Measurements from ENCODE around the gene MYO5A.
A peak's percentile ranks its signal among the peaks of the same experiment; 100 is the strongest.

MYO5A gene

GRCh38 chr15:52540374-52541012, 11.8 kb upstream of the MYO5A start:
- DNase-seq: peak in 1 of 2 donors; percentile 12

GRCh38 chr15:52537459-52537858, 8.8 kb upstream of the MYO5A start:
- DNase-seq: no peak

- DNase-seq: no peak
These were observed 3.7 kb upstream of the MYO5A start for GRCh38 chr15:52532427-52532826.

DNA sequence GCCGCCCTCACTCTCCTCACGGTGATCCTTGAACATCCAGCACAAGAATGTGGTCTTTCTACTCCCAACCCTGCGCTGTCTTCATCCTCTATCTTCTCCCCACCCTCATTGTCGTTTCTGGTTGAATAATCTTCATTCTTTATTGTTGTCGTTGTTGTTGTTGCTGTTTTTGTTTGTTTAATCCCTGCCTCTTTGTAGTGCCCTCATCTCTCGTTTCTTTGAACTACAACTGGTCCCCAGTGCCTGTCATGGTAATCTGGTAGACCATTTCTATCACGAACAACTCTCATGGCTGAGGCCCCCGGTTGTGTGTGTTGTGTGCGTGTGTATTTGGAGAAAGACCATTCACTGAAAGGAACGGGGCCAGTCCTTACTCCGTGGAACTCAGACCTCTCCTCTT, 1.3 kb upstream of the MYO5A start:
- no peak for DNase-seq

GRCh38 chr15:52529341-52529924, 753 bp upstream of the MYO5A start:
- no peak for DNase-seq

DNA sequence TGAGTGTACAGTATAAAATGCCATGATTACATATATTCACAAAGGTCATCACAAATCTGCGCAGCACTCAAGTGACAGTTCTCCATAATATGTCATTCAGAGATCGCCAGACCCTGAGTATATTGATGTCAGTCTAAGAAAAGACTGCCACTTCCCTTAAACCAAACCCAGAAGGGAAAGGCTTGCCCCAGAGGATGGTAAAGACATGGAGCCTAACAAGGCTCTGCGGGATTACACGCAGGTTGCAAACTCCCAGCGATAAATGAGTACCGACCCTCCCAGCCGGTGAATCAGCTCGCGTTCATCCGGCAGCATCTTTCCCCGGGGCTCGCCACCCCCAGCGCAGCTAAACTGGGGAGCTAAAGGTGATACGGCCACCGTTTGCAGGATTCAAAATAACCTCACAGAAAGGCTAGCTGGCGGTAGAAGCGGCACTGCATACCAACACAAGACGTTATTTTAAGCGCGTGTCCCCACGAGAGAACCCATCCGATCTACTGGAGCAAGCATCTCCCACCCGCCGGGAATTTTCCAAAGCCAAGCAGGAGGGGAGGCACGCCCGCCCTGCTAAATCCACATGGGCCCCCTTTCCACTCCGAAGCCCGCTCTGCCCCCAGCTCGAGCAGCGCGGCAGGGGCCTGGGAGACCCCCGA, 643 bp downstream of the MYO5A start:
- peak; percentile 57 to 67 for DNase-seq

GRCh38 chr15:52527196-52527910, 1.3 kb downstream of the MYO5A start:
- DNase-seq: no peak

DNA sequence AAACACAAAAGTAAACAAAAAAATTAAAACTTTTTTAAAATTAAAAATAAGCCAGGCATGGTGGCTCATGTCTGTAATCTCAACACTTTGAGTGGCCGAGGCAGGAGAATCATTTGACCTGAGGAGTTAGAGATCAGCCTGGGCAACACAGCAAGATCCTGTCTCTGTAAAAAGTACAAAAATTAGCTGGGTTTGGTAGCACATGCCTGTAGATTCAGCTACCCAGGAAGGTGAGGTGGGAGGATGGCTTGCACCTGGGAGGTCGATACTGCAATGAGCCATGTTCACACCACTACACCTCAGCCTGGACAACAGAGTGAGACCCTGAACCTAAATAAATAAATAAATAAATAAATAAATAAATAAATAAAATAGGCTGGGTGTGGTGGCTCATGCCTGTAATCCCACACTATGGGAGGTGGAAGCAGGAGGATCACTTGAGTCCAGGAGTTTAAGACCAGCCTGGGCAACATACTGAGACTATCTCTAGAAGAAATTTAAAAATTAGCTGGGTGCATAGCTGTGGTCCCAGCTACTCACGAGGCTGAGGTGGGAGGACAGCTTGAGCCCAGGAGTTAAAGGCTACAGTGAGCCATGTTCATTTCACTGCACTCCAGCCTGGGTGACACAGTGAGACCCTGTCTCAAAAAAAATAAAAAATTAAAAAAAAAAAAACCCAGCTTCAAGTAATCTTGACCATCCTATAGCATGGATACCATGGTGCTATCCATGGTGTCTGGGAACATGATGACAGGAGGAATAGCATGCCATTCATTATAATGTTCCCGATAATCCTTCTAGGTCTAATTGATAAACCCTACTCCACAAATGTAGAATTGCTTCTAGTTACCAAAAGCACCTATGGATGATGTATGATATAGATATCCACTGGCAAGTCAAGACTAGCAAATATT, 4.2 kb downstream of the MYO5A start:
- no peak for DNase-seq

GRCh38 chr15:52523647-52524046, 5.0 kb downstream of the MYO5A start:
- peak; percentile 52 to 62 for DNase-seq

DNA sequence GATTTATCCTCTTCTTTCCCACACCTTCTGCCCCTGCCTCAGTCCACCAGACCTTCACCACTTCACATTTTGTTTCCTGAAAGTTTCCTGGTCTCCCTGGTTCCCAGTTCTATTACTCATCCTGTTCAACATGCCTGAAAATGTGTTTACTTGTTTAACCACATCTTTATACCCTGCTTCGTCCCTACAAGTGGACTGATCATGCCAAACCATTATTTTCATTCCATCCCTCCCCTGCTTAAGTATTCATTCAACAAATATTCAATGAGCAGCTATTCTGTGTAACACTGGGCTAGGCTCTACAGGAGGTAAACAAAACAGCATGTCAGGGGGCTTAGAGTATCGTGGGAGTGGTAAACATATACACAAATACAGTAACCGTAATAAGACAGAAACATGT, 5.5 kb downstream of the MYO5A start:
- no peak for DNase-seq

DNA sequence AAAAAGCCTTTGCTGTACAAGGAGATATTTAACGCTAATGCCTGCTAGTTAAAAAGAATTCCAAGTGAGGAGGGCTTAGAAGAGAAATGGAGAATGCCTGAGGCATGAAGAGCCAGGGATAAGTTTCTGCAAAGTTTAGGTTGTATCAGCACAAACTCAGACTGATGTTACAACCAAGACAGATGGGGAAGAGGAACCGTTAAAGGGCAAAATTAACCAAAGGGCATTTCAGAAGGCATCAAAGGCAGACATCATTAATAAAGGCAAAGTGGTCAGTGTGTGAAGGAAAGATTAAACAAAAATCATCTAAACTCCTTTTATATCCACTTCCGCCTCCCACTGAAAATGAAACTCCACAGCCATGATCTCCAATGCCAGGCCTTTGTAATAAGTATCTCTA, 7.0 kb downstream of the MYO5A start:
- peak; percentile 9 to 49 for DNase-seq

GRCh38 chr15:52520421-52520820, 8.3 kb downstream of the MYO5A start:
- no peak for DNase-seq

DNA sequence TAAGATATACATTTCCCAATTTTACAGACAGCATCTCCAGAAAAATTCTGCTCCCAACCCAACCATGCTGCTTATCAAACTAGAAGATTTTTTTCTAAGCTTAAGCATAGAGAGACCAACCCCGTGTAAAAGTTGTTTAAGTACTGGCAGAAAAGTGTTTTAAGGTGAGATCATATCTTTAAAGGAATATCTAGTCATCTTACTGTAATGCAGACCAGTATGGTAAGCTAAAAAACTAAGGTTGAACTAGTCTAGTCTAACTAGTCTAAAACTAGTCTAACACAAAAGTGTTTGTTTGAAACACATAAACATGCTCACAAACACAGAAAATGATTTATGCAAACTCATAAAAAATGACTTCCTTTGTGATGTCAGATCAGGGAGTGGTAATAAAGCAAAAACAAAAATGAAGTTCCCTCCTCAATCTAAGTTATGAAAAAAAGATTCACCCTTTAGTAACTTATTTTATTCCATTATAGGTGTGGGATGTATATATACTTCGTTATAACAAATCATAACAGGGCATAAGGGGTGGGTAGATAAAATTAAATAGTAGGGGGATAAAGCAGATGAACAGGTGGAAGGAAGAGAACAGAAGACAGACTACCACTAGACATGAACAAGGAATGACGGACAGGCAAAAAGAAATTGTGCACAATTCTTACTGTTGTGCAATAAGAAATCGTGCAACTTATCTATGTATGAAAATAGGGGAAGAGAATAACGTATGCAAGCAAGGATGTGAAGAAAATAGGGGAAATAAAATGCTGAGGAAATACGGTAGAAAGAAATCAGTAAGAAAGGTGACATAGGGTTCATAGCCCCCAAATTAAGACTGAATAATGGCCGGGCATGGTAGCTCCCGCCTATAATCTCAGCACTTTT, 10.0 kb downstream of the MYO5A start:
- DNase-seq: peak; percentile 16 to 84

- no peak for DNase-seq
These were observed 11.7 kb downstream of the MYO5A start for GRCh38 chr15:52517014-52517413.

- DNase-seq: no peak
These were observed 13.3 kb downstream of the MYO5A start for GRCh38 chr15:52515343-52515742.

DNA sequence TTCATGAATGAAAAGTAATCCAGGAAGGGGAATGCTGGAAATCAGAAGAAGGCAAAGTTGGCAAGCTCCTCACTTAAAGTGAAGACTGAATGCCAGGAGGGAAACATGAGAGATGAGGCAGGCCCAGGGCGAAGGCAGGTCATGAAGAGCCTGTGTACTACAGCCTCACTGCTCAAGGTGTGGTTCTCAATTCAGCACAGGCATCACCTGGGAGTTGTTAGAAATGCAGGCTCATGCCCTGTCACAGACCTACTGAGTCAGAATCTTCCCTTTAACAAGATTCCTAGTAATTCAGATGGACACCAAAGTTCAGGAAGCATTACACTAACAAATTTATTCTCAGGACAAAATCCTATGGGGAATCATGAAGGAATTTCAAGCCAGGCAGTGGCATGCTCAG, 14.2 kb downstream of the MYO5A start:
- no peak for DNase-seq

- peak; percentile 50 to 61 for DNase-seq
These were observed 15.8 kb downstream of the MYO5A start for GRCh38 chr15:52512869-52513268.

GRCh38 chr15:52511084-52511483, 17.6 kb downstream of the MYO5A start:
- no peak for DNase-seq

- no peak for DNase-seq
These were observed 19.0 kb downstream of the MYO5A start for GRCh38 chr15:52509500-52510245.

DNA sequence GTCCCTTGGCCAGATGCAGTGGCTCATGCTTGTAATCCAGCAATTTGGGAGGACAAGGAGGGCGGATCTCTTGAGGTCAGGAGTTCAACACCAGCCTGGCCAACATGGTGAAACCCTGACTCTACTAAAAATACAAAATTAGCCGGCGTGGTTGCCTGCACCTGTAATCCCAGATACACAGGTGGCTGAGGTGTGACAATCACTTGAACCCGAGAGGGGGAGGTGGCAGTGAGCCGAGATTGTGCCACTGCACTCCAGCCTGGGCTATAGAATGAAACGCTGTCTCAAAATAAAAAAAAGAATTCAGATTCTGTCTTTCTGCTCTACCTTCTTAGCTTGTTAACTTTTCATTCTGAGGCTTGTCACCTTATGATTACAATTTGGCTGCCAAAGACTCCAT, 22.1 kb downstream of the MYO5A start:
- DNase-seq: no peak

GRCh38 chr15:52505151-52505550, 23.5 kb downstream of the MYO5A start:
- DNase-seq: peak; percentile 85 to 88

All from inflammatory macrophage (primary cell).